Astrocyte of the hippocampus (primary cell): ENCODE measurements around the gene AIMP1.
"Not testable (repeated sequence)": the region's sequence is repeated elsewhere in the genome, so short reads cannot be mapped to it uniquely, and the experiment has no call there.

Source experiments
- DNase-seq: peaks from one replicate; pipeline ENCODE4 v3.0.0; 2011; ENCODE audit warnings: low read depth, low spot score

The AIMP1 gene

DNA sequence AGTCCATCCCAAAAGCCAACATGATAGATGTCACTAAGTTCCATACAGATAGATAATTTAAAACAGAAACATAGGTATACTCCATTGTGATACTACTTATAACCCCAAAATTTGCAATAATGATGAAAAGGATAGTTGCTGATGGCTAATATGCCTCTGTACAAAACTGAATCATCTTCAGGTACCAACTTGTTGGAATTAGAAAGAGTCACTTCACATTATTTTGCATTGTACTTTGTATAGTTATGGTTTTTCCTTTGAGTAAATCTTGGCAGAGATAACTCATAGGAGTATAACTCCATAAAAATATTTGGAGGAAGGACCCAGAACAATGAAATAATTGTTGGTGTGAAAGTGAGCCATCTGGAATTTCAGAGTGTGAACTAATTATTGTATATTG, 34.7 kb downstream of the AIMP1 start:
- no peak for DNase-seq

DNA sequence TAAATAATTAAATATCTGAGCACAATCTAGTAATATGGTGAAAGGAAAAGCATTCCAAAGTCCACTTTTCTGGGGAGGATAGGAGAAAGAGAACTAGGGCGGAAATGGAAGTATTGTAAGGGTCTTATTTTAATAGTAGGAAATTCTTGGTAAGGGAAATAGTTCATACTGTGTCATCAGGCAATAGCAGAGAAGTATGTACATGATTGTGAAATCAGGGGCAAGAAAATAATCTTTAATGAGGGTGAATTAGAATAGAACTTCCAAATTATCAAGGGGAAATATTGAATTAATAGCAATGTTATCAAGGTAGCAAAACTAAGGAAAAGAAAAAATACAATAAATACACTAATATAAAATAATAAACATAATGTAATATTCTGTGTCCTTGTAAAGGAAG, 37.4 kb downstream of the AIMP1 start:
- DNase-seq: no peak

DNA sequence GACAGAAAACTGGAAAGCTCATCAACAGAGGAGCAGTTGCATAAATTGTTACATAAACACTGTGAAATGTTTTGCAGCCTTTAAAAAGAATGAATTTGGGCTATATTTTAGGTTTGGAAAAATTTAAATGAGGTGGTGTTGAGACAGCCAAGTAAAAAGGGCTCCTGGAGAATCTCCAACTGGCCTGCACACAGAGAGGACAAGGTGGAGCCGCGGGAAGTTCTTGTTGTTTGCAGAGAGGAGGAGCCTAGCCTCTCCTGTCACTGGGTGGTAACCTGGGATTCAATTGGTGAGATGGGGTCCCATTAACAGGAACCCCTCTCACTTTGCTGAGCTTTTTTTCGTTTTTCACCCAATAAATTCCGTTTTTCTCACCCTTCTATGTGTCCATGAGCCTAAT, 38.8 kb downstream of the AIMP1 start:
- DNase-seq: no peak

DNA sequence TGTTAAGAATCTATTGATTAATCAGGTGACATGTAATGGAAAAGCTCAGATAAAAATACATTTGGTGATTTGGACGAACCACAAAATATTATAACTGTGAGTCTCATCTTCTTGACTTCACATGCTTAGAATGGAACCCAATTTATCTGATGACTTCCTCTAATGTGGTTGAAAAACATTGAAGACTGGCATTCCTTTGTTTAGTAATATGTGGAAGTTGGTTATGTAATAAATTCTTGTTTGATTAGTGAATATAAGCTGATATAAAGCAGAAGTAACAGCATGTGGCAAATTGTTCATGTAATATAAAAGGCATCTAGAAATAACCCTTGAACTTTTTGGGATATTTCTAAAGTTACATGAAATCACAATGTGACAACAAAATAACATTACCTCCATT, 42.5 kb downstream of the AIMP1 start:
- peak; percentile 19 for DNase-seq

DNA sequence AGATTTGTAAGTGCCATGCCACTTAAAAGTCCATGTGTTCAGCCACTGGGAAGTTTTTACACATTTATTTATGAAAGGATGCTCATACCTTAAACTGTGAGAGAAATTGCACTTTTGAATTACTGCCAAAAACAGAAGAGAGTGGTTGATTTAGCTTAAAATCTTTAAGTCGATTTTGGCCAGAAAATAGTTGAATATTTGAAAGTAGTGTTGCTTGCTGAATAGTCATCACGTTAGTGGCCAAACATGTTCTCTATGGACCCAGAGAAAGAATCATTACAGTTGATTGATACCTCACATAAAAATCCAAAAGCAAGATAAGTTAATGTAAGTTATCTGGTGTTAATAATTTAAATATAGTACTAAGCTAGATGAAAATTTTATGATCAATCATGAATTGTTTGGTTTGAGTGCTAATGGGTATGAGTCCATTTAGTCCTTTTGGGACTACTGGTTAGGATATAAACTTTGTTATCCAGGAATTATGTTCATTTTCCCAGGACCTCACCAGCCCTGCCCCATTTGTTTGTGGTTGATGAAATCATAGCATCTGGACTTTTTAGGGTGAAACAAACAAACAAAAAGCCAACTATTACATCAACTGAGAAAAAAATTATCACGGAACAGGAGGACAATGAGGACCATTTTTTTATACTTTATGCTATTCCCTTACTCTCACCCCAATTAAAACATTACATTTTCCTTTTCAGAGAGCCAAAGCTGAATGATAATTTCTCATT, 45.9 kb downstream of the AIMP1 start:
- no peak for DNase-seq

DNA sequence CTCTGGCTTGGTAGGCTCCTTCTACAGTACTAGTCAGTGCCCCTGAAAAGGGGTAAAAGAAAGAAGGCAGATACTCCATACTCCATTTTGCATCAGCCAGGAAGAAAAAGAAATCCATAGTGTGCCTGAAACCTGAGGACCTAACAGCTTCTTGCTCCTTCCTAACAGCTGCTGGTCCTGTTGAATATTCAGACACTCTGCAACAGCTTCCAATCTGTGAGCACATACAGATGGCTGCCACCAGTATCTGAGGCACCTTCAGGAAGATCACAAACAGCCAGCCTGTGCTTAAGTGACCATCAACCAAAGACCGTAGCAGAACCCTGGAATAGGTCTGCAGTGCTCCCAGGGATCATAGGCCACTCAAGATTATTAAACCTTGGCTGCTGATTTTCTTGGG, 47.9 kb downstream of the AIMP1 start:
- no peak for DNase-seq

DNA sequence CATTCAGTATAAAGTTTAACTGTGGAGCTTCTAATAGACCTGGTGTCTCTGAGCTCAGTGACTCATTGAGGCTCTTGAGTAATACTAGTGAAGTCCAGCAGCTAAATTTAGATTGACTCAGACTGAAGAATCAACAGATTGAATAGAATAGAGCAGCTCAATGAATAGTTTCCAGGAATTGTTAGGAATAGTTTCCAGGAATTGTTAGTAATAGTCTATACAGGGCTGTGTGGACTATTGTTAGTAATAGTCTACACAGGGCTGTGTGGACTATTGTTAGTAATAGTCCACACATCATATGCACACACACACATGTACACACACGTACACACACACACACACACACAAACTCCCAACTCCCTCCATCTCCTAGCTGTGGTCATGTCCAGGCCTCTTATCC, 49.3 kb downstream of the AIMP1 start:
- peak; percentile 80 for DNase-seq

DNA sequence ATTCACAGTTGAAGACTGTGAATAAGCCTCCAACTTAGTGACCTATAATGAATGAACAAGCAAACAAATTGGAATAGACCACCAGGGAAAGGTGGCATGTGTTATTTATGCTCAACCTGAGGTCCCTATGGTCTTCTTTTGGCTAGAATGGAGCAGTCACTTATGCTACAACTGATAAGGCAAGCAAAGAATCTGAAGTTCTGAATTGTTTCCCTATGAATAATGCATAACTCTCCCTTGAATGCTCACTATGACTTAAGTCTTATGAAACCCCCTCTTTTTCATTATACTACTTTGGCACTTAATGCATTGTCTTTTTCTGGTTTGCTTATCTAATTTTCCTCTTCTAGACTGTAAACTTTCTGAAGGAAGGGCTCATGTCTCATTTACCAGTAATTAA, 49.7 kb downstream of the AIMP1 start:
- no peak for DNase-seq

DNA sequence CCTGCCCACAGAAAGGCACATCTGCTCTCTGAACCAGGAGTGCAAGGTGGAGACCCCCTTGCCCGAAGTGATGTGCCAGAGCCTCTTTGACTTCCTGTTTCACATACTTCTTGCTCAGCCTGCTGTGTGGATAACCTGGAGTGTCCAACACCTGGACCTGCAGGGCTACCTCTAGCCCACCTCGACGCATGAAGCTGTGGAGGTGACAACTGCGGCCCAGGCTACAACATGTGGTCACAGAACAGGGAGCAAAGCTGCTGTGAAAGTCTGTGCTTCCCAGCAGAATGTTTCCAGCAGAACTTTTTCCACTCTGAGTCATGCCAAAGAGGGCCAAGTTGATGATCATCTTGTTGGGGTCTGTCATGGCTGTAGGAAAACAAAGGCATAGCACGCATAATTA, 50.7 kb downstream of the AIMP1 start:
- DNase-seq: no peak

DNA sequence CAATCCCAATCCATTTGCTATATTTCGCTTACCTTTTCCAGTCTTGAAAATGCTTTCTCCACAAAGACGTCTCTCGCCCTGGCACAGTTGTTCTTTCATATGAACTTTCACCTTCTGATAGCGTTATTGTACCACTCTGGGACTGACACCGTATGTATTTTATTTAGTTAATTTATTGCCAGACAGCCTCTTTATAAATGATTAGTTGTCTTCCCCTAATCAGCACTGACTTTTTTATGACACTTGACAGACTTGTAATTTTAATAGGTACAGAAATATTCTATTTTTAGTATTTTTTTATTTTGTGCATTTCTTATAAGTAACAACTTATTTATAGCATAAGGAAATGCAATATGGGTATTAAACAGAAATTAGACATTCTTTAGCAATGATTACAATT, 52.3 kb downstream of the AIMP1 start, which contains the start of gene GIMD1:
TSS of gene GIMD1 (minus strand) at position 101 of the 400 bp plus-strand sequence. CDS start 1,343 bp downstream, outside the sequence.
- DNase-seq: no peak

DNA sequence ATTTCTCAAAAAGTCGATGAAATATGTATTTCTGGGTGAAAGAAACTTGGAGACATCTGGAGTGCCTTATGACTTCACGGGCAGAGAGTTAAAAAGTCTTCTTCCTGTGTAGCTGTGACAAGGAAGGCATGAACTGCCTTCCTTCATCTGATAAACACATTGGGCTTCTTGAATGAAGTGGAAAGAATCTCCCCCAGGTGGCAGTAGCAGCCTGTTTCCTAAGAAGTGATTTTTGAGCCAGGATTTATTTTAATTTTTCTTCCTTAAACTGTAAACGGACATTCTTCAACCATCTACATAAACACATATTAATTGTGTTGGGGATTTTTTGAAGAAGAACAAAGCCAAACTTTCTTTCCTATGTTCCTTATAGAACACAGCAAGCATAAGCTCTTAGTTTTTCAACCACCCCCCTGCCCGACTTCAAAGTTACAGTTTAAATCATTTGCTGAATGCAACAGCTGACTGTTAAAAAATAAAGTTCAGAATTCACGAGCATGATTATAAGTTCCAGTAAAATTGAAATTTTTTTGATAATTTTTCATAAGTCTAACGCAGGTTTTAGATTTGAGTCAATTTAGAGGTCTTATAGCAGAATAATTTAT, 53.2 kb downstream of the AIMP1 start:
- peak; percentile 75 for DNase-seq

DNA sequence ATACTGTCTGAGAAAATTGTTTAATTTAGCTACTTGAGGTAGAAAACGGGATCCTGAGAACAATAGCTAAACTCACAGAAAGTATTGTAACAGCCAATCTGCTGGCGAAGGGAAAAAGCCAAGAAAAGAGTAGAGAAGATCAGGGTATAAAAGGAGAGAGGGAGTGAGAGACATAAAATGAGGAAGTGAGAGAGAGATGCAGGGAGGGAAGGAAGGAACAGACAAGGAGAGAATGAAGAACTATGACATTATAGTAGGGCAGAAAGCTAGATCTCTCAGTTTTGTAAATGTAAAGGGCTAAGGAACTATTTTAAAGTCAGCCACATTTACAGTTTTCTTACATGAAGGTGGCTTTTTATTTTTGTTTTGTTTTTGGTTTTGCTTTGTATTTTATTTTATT, 53.9 kb downstream of the AIMP1 start:
- no peak for DNase-seq

DNA sequence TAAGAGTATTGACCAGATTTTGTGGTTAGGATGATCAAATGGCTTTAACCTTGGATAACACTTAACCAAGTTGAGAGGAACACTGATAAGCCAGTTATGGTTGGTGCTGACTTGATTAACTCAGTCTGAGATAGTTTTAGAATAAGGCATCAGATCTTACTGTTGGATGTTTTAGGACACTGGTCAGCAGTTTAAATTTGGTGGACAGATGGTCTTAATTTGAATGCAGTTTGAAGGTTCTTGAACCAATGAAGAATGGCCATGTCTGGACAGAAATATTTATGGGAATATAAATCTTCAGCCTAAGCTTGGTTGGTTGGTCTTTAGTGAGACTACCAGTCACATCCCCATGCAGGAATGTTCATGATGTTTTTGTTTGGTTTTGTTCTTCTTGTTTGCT, 54.8 kb downstream of the AIMP1 start:
- DNase-seq: no peak

DNA sequence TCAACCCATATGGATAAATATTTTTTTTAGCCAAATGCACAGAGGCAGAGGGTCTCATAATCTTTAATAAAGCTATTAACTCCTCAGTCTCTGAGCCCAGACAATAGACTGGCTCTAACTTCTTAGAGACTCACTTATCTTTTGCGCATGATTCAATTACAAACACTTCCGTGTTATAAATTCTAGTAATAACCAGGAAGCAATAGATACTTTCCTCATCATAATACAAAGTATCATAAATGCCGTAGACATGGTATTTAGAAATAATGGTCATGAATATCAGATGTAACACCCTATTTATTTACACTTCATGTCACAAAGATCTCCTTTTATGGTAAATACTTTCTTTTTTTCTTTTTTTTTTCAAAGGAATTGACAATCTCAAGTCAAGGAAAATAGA, 56.7 kb downstream of the AIMP1 start:
- no peak for DNase-seq

DNA sequence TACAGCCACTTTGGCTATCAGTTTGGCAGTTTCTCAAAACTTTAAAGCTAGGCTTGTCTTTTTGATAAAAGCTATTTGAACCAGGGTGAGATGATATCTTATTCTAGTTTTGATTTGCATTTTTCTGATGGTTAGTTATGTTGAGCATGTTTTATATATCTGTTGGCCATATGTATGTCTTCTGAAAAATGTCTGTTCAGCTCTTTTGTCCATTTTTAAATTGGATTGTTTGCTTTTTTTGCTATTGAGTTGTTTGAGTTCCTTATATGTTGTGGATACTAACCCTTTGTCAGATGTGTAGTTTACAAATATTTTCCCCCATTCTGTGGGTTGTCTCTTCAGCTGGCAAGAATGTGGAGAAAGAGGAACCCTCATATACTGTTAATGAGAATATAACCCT, 63.8 kb downstream of the AIMP1 start:
- DNase-seq: no peak

DNA sequence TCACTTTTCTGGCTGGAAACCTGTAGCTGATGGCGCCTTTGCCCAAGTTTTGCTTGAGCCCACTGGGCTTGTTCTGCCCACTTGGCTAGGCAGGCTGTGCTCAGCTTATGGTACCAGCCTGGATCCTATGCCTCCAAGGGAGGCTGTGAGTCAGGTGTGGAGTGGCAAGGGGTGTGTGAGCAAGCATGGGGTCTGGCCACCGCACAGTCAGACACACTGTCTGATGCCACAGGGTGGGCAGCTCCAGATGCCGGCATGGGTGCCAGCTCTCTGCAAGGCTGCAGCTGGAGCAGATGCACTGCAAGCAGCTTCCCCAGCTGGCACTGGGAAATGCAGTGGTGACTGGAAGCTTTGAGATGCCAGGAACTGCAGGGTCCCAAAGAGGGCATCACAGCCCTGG, 68.5 kb downstream of the AIMP1 start:
- DNase-seq: no peak

DNA sequence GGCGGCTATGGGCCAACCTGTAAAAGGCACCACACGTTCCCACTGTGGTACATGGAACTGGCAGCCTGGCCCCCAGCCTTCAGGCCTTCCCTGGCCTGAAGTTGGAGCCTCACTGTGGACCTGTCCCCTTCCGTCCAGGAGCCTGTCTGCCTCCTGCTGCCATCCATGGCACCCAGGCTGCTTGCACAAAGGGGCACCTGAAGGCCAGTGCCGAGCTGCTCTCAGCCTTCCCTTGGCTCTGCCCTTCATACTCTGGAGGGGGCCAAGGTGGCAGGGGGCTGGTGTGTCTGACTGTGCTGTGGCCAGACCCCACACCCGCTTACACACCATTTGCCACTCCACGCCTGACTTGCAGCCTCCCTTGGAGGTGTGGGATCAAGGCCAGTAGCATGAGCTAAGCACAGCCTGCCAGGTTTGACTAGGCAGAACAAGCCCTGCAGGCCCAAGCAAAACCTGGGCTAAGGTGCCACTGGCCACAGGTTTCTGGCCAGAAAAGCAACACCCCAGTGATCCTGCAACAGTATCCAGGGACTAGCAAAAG, 69.6 kb downstream of the AIMP1 start:
- DNase-seq: no peak

DNA sequence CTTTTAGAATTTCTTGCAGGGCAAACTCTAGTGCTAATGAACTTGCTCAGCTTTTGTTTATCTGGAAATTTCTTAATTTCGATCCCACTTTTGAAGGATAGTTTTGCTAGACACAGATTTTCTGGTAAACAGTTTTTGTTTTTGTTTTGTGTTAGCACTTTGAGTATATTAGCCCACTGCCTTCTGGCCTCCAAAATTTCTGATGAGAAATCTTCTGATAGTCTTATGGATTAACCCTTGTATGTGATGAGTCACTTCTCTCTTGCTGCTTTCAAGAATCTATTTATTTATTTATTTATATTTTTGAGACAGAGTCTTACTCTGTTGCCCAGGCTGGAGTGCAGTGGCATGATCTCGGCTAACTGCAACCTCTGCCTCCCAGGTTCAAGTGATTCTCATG, 79.2 kb downstream of the AIMP1 start:
- no peak for DNase-seq

DNA sequence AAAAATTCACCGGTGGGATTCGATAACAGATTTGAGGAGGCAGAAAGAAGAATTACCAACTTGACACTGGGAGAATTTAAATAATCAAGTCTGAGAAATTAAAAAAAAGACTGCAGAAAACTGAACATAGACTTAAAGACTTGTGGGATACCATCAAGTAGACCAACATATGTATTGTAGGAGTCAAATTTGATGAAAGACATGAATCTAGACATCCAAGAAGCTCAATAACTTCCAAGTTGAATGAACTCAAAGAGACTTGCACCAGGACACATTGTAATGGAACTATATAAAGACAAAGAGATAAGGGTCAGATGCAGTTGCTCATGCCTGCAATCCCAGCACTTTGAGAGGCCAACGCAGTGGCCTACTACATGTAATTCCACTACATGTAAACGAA, 82.5 kb downstream of the AIMP1 start:
- not testable (repeated sequence) for DNase-seq
